HG03025 (cell line): ENCODE results near the gene SLC17A8.
A peak's percentile ranks its signal among the peaks of the same experiment; 100 is the strongest.

ENCODE experiments used
- ATAC-seq: cut with Tn5 transposase; IDR thresholded peaks from one replicate; pipeline ENCODE4 v1.9.1; 2021; ENCODE audit warnings: mild to moderate bottlenecking, moderate library complexity; ENCODE audit not compliant: unreplicated experiment, low FRiP score

Gene SLC17A8

DNA sequence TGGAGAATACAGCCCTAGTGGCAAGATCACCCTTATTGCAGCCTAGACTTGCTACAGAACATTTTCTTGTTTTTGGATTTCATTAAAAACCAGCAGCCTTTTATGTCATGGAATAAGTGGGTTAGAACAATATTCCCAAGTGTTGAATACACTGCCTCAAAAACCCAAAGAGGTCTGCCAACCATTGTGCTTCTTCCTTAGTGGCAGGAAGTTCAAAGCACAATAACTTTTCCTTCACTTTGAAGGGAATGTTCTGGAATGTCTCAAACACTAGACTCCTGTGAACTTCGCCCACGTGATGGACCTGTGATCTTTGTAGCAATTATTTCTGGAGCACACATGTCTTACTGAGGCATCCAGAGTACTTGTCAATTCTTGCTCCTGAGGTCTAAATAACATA, 8.5 kb downstream of the SLC17A8 start:
- ATAC-seq: no peak

DNA sequence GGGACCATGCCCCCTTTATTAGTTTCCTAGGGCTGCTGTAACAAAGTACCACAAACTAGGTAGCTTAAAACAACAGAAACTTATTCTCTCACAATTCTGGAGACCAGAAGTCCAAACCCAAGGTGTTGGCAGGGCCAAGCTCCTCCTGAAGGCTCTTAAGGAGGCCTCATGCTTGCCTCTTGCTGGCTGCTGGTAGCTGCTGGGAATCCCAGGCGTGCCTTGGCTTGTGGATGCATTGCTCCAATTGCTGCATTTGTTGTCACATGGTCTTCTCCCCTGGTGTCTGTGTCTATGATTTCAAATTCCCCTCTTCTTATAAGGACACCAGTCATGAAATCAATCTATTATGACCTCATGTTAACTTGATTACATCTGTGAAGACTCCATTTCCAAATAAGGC, 11.2 kb downstream of the SLC17A8 start:
- no peak for ATAC-seq

DNA sequence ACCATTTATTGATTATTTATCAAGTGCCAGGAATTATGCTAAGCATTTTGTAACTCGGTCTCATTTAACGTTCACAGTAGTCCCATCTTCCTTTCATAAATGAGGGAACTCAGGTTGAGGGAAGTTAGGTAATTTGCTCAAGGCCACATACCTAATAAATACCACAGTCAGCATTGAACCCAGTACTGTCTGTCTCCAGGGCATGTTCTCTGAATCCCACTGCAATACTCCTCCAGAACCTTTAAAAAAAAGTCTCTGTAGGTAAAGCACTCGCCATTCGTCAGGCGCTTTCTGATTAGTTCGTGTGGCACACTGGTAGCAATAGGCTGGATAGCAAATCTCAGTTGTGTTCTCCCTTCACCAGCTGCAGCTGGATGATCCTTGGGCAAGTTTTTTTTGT, 14.3 kb downstream of the SLC17A8 start:
- ATAC-seq: no peak

DNA sequence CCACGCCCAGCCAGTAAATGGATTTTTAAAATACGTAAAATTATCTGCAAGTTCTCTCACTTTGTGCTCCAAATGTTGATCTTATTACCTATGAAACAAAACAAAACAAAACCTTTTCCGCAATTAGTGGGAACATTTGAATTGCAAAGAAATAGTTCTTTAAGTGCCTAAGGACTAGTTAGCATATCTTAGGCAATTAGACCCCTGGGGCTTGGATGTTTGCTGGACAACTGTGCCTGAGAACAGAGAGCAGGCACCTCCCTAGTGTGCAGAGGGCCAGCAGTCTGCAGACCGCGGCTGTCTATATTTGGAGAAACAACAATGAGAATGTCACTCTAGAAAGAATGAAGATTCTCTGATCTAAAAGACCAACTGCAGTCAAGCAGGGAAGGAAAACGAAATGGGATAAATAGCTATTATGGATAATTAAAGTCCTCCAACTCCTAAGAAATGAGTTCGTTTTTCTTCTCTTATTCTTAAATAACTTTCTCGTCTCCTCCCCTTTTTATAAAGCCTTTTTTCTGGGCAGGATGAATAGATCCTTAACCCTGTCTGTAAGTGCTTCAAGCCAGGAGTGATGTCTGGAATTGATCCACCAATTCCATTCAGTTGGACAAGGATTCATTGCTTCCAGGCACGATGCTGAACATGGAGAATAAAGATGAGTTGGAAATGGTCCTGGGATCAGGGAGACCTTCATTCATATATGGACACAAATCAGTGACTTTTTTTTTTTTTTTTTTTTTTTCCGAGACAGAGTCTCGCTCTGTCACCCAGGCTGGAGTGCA, 16.2 kb downstream of the SLC17A8 start:
- ATAC-seq: no peak

DNA sequence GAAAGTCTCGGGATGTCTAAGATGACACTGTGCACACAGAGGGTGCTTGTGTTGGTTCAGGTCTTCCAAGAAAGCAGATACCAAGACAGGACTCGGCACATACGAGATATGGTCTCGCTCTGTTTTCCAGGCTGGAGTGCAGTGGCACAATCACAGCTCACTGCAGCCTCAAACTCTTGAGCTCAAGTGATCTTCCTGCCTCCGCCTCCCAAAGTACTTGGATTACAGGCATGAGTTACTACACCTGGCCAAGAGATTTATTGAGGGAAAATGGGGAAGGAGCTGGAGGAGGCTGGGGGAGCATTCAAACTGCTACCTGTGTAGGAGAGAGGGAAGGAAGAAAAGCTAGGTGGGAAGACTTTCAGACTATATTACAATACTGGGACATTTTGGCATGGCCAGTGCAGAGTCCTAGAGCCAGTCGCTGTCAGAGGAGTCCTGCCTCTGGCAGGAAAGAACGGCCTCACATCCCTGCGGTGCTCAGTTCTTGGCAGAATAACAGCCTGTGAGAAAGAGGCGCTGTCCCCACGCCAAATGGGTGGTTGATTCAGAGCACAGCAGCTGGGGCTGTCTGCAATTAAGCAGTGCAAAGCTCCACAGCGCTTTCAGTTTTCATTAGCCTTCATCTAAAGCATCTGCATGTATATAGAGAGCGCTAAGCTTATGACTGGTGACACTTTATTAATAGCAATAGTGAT, 18.3 kb downstream of the SLC17A8 start:
- ATAC-seq: no peak

DNA sequence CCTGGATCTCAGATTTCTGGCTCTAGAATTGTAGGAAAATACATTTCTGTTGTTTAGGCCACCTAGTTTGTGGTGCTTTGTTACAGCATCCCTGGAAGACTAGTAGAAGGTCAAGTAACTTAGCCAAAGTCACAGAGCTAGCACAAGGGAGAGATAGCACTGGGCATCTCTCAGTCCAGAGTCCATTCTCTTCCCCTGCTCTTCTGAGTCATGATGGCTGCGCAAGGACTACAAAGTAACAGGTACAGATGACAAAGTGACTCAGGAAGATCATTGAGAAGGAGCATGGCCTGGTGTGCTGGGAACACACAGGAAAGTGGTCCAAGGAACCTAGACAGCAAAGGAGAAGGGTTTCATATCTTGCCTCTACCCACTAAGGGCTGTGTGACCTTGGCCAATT, 19.3 kb downstream of the SLC17A8 start:
- no peak for ATAC-seq

DNA sequence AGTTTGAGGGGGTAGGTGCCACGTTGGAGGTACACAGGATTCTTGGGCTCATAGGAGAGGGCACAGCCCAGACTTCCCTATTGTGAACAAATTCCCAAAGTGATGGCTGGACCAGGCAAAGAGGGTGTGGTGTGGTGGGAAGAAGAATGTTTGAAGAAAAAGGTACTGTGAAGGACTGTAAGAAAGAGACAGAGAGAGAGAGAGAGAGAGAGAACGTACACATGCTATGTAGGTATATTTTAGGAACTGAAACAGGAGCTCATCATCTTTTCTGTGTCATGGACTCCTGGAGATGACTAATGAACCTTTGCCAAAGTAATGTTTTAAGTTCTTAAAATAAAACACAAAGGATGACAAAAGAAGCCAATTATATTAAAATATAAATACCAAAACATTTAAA, 24.5 kb downstream of the SLC17A8 start:
- ATAC-seq: no peak

DNA sequence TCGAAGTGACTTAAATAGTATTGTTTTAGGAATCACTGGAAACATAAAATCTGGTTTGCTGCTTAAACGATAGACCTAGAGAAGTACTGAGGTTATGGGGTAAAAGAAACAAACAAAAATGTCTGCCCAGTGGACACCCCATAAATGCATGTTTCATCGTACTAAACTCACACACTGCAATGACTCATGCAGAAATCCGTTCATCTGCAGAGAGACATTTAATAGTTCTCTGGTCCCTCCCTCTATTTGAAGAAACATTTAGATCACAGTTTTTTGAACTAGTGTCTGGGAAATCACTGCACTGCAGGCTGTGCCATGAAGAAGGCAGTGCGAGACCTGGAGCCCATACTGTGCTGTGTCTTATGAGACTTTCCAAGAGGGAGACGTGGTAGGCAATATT, 25.5 kb downstream of the SLC17A8 start:
- no peak for ATAC-seq

DNA sequence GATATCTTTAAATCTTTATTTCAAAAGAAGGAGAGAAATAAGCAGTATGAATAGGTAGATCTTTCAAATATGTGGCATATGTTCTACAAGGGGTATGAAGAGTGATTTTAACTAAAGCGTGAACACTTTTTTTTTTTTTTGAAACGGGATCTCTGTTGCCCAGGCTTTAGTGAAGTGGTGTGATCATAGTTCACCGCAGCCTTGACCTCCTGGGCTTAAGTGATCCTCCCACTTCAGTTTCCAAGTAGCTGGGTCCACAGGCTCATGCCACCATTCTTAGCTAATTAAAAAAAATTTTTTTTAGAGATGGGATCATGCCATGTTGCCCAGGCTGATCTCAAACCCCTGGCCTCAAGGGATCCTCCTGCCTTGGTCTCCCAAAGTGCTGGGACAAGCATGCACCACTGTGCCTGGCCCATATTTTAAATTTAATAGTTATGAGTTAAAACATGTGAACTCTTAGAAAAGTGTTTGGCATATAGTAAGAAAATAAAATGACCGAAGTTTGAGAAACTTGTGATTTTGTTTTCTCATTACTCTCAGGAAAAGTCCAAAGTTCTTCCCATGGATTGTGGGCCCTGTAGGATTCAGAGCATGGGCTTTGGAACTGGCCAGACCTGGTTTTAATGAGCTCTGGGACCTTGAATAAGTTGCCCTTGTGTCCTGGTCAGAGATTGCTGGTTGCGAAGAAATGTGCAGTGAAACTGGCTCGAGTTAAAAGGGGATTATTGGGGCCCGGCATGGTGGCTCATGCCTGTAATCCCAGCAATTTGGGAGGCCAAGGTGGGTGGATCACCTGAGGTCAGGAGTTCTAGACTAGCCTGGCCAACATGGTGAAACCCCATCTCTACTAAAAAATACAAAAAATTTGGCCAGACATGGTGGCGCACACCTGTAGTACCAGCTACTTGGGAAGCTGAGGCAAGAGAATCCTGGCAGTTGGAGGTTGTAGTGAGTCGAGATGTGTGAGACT, 27.0 kb downstream of the SLC17A8 start:
- ATAC-seq: no peak

DNA sequence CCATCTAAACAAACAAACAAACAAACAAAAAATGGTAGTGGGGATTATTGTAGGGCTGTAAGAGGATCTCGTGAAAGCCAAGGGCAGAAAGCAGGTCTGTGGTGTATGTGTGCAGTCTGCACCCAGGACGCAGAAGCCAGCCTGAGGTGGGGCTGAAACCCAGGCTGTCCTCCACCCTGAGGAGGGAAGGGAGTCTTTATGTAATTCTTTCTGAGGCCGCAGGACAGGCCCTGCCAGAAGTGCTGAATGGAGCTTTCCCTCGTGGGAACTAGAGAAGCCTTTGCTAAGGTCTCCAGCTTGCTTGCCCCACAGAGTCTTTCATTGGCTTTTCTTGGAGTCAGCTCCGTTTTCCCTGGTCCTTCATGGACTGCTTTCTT, 27.7 kb downstream of the SLC17A8 start:
- no peak for ATAC-seq

DNA sequence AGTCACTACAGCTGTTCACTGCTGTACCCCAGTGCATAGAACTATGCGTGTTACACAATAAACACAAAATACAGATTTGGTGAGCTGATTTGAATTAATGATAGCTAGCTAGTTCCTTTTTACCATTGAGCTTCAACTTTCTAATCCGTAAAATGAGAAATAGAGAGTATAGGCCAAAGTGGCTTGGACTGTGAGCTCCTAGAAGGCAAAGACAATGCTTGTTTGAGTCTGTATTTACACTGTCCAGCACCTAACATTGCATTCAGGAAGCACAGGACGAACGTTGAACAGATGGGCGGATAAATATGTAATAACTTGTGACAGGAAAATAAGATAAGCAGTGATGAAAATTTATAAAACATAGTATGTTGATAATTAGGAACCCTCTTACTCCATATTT, 31.5 kb downstream of the SLC17A8 start:
- ATAC-seq: no peak

DNA sequence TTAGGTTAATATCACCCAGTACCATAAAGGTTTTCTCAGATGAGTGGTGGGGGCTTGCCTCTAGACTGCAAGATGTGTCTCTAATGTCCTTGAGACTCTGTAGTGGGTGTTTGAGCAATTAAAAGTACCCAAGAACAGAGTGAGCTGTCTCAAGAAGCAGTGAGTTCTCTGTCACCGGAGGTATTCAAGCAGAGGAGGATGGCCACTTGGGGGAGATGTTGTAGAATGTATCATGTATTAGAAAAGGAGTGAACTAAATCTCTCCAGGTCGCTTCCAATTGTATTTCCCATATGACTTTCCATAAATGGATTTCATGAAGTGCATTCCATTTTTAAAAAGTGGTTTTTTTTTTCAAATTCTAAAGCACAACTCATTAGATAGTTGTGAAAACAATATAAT, 35.0 kb downstream of the SLC17A8 start:
- no peak for ATAC-seq

DNA sequence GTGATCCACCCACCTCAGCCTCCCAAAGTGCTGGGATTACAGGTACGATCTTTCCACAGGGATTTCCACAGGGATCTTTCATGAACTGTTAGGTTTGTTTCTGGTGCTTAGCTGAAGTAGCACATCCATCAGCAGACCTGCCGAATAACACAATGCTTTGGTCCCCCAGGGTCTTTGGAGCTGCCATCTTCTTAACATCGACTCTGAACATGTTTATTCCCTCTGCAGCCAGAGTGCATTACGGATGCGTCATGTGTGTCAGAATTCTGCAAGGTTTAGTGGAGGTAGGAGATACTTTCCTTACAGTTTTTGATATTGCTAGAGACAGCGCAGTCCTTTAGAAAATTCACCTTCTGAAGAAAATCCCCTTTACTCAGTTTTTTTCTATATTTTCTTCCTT, 36.3 kb downstream of the SLC17A8 start:
- ATAC-seq: no peak

DNA sequence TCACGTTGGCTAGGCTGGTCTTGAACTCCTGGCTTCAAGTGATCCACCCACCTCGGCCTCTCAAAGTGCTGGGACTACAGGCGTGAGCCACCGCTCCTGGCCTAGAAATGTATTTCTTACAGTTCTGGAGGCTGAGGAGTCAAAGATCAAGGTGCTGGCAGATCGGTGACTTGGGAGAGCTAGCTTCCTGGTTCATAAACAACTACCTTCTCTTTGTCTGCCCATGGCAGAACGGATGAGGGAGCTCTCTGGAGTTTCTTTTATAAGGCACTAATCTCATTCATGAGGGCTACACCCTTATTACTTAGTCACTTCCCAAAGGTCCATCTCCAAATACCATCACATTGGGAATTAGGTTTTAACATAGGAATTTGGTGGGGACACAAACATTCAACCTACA, 38.9 kb downstream of the SLC17A8 start:
- no peak for ATAC-seq

DNA sequence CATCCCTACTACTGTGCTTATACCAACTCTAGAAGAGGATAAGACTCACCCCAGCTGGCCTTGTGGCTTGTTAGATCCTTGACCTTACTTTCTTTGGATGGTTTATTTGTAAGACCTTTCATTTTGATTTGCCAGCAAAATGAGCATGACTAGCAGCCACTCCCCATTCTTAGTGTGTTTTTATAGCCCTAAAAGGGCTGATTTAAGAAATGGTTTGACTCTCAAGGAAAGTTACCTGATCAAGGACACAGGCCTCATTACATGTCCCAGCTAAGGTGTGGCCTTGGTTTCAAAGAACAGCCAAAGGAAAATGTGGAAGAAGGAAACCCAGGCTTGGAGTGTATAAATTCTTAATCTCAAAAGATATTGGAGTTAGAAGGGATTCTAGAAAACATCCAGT, 41.4 kb downstream of the SLC17A8 start:
- no peak for ATAC-seq

DNA sequence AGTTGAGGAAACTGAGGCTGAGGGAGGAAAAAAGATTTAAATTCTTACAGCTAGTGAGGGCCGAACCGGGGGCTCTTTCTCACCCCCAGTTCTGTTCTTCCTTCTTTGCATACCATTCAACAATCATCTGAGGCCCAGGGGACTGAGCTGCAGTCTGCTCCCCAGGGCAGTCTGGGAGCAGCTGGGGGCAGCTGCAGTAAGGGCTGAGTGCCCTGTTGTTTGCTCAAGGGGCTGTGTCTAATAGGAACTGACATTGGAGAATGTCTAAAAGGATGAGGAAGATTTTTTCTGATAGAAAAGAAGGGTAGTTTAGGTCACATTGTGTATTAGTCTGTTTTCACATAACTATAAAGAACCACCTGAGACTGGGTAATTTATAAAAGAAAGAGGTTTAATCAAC, 42.2 kb downstream of the SLC17A8 start:
- ATAC-seq: no peak

DNA sequence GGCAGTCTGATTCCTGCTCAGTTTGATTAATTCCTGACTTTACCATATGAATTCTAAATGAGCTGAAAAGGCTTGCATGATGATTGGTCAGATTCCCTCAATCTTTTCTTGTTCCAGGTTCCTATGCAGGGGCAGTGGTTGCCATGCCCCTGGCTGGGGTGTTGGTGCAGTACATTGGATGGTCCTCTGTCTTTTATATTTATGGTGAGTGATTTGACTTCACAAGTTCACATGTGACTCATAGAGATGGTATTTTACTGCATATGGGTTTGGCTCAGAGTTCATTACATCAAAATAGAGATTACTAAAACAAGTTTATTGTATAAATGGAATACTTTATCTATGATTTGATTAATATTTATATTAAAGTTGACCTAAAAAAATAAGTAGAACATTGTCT, 44.8 kb downstream of the SLC17A8 start:
- no peak for ATAC-seq

DNA sequence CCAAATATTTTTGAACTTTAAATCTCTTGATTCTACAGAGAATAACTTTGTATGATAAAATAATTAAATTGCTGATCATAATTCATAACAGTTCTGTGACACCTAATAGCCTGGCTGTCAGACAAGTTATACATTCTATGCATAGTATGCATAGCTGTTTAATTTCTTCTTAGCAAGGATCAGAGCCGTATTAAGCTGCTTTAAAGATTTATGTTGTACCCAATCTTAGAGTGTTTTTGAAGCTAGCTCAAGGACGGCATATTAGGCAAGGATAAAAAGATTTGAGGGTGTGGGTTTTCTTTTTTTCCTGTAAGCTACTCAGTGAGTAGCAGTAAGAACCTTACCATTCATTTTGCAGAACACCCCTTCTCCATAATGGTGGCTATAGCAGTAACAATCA, 45.9 kb downstream of the SLC17A8 start:
- no peak for ATAC-seq

DNA sequence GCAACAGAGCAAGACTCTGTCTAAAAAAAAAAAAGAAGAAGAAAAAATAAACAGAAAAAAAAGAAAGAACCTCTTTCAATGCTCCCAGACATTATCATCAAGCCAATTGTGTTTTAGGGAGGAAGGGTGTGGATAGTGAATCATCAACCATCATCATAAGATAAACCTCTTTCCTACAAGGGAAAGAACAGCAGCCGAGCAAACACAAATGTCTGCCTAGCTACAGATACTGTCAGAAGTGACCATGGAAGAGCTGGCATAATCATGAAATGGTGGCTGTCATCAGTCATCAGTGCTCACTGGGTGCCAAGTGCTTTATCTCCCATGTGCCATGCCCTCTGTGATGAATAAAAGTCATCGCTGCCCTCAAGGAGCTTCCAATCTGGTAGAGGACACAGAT, 46.6 kb downstream of the SLC17A8 start:
- ATAC-seq: no peak

DNA sequence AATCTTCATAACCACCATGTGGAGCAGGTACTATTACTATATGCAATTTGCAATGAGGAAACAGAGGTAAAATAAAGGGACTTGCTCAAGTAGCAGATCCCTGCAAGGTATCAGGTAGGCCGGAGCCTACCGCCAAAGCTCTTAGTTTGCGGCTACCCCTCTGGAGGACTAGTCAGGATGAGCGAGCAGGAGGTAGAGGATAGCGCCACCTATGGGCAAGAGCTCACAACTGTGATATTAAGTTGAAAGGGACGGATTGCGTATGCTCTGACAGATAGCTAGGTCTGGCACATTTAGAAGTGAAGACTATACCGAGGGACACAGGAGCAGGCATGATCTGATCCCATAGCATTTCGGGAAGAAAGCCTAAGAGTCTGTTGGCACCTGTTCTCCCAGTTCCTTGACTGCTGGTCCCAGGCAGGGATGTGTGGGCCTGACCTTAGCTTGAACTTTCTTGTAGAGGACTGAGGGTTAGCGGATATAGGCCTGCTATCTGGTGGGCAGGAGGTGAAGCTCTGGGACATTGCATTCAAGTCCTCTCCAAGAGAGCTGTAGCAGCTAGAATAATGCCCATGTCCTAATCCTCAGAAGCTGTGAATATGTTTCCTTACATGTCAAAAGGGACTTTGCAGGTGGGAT, 48.0 kb downstream of the SLC17A8 start:
- peak; percentile 77 for ATAC-seq

DNA sequence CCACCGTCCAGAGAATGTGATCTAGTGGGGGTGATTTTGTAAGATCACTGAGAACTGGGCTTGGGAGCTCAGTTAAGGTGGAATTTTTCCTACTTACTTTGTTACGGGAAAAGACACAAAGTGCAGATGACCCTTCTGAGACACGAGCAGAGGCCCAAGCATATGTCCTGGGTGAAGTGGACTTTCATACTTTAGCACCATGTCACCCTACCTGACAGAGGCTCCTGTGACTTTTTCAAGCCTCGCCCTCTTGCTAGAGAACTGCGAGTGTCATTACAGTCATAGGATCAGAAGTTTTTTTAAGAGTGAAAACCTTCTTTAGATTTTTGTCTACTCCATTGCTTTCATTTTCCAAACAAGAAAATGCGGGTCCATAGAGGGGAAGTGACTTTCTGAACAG, 56.1 kb downstream of the SLC17A8 start:
- no peak for ATAC-seq
